SH-SY5Y (cell line): Measurements from ENCODE around the gene CCDC97.

ENCODE experiments used
- GATA2 ChIP-seq: IDR thresholded peaks from 2 replicates; pipeline ENCODE4 v1.6.1; 2011; ENCODE audit warnings: mild to moderate bottlenecking, low read depth, low read length
- GATA3 ChIP-seq: IDR thresholded peaks from 2 replicates; pipeline ENCODE4 v1.6.1; 2011; ENCODE audit warnings: low read depth, mild to moderate bottlenecking, low read length, moderate library complexity

DNA sequence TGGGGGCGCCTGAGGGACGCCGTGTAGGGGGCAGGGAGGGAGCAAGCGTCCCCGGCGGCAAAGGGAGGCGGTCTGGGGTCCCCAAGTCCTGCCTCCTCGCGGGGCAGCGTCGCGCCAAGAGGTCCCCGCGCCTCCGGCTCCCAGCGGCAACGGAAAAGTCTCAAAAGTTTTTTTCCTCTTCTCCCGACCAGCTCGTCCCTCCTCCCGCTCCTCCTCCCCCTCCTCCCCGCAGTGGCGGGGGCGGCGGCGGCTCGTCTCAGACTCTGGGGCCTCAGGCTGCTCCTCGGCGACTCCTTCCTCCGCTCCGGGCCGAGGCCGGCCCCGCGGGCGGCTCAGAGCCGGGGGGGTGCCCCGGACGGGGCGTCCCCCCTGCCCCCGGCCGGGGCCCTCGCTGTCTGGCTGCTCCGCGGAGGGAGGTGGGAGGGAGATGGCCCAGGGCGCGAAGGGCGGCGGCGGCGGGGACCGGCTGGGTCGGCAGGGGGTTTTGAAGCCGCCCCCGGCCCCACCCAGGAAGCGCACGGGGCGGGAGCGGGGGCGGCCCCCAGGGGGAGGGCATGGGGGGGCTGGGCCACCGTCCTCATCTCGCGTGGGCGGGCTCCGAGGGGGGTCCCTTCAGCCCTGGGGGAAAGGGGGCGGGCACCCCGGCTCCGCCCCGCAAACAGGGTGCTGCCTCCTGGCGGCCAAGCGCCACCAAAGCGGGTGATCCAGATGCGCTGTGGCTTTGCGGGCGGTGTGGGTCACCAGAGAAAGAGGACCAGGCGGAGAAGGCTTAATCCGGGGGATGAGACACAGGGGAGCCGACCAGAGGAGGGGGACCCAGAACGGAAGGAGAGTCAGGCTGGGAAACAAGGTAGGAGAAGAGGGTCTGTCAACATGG is 43.7 kb downstream of the CCDC97 start, which contains the start of gene TGFB1:
- no peak for TF ChIP-seq GATA2
- TF ChIP-seq GATA3, result no peak
